Peyer's patch (tissue), 4 donors: ENCODE results near the gene LRRC38. TPM values are rescaled to one million over a fixed set of nuclear protein-coding genes. Genes with fewer than 3 reads are reported as not detected.

Experiments
- DNase-seq, 3 donors: peaks; one replicate each; pipeline ENCODE4 v3.0.0-alpha.2; 2017 to 2019
- H3K27ac ChIP-seq, 4 donors: fragments of 200-600 bp; sonication (generic); one replicate each; pipeline ENCODE4 v1.5.1; 2016 to 2019
- H3K27me3 ChIP-seq, 2 donors: fragments of 200-600 bp; sonication (generic); one replicate each; pipeline ENCODE4 v1.5.1; 2019
- H3K36me3 ChIP-seq, 3 donors: fragments of 200-600 bp; sonication (generic); one replicate each; pipeline ENCODE4 v1.5.1; 2016 to 2019
- H3K4me1 ChIP-seq, 4 donors: fragments of 200-600 bp; sonication (generic); one replicate each; pipeline ENCODE4 v1.5.1; 2016 to 2019
- H3K4me3 ChIP-seq, 4 donors: fragments of 200-600 bp; sonication (generic); 1 replicate in 3 of 4; 2 replicates in 1 of 4; pipeline ENCODE4 v1.5.1; 2016 to 2019; ENCODE audit warnings: mild to moderate bottlenecking in 1 of 4
- H3K9me3 ChIP-seq, 4 donors: fragments of 200-600 bp; sonication (generic); one replicate each; pipeline ENCODE4 v1.5.1; 2016 to 2019; ENCODE audit warnings: mild to moderate bottlenecking in 1 of 4
- POLR2A ChIP-seq, 2 donors: fragments of 450-650 bp; IDR thresholded peaks; one replicate each; pipeline ENCODE4 v1.5.1; 2017; ENCODE audit warnings: antibody characterized with exemption in 2 of 2, mild to moderate bottlenecking in 2 of 2, moderate library complexity in 2 of 2
- total RNA-seq, 4 donors: library from RNA; depleted of rRNA; stranded (reverse); fragments of >200 nt; gene quantifications; one replicate each; pipeline ENCODE4 v1.1.0, GENCODE V29; 2016
- TF ChIP-seq, protein P1 (sequence below), 6 experiments: fragments of 450-650 bp in 4 of 6; fragments of 200-600 bp in 2 of 6; sonication (generic) in 1 of 6; IDR thresholded peaks; one replicate each; pipeline ENCODE4 v1.5.1; 2017 to 2019; ENCODE audit warnings: antibody characterized with exemption in 6 of 6, mild to moderate bottlenecking in 3 of 6, moderate library complexity in 1 of 6

LRRC38 gene
- total RNA-seq, 4 donors from 2014 or later: not detected

- Histone ChIP-seq H3K4me3 (no peak overlapping the region), H3K27ac (no peak overlapping the region), H3K9me3 (no peaks in the 10 kb centered on the region), H3K36me3 (no peaks in the 10 kb centered on the region), H3K27me3 (peaks cover 0 to 8% of the 10 kb centered on the region in 2 donors), H3K4me1 (peaks cover 0 to 3% (median 0%) of the 10 kb centered on the region in 4 donors)
- no peak for TF ChIP-seq POLR2A (IDR thresholded peaks at IDR 0.05)
- TF ChIP-seq, protein P1, sequence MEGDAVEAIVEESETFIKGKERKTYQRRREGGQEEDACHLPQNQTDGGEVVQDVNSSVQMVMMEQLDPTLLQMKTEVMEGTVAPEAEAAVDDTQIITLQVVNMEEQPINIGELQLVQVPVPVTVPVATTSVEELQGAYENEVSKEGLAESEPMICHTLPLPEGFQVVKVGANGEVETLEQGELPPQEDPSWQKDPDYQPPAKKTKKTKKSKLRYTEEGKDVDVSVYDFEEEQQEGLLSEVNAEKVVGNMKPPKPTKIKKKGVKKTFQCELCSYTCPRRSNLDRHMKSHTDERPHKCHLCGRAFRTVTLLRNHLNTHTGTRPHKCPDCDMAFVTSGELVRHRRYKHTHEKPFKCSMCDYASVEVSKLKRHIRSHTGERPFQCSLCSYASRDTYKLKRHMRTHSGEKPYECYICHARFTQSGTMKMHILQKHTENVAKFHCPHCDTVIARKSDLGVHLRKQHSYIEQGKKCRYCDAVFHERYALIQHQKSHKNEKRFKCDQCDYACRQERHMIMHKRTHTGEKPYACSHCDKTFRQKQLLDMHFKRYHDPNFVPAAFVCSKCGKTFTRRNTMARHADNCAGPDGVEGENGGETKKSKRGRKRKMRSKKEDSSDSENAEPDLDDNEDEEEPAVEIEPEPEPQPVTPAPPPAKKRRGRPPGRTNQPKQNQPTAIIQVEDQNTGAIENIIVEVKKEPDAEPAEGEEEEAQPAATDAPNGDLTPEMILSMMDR (IDR thresholded peaks at IDR 0.05): no peak
- no peak for DNase-seq
Measured at GRCh38 chr1:13510499-13510898, 3.3 kb downstream of the LRRC38 start.

DNA sequence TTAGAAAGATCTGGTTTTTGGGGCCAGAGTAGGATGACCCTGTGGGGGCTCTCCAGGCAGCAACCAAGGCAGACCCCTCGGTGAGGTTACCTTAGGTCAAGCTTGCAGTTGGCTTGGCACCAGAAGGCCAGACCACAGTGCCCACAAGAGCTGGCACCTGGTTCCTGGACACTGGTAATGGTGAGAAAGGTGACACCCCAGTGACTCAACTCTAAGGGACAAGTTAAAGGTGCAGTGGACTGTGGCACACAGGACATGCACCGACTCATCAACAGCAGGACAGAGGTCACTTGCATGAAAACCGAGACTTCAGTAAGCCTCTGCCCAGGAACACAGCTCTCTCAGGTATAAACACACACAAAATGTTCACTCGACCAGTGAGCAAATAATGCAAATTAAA, 6.7 kb downstream of the LRRC38 start:
- no peak for DNase-seq
- no peak overlapping the region for H3K4me3 ChIP-seq
- H3K27ac ChIP-seq: no peak overlapping the region
- no peaks in the 10 kb centered on the region for H3K4me1 ChIP-seq
- H3K27me3 ChIP-seq: no peaks in the 10 kb centered on the region
- H3K9me3 ChIP-seq: no peaks in the 10 kb centered on the region
- H3K36me3 ChIP-seq: no peaks in the 10 kb centered on the region
- no peak for TF ChIP-seq POLR2A (IDR thresholded peaks at IDR 0.05)
- TF ChIP-seq, protein P1 (IDR thresholded peaks at IDR 0.05): no peak

- Histone ChIP-seq H3K27ac (no peak overlapping the region), H3K4me1 (no peaks in the 10 kb centered on the region), H3K27me3 (no peaks in the 10 kb centered on the region), H3K36me3 (no peaks in the 10 kb centered on the region), H3K4me3 (no peak overlapping the region), H3K9me3 (no peaks in the 10 kb centered on the region)
- DNase-seq: no peak
- TF ChIP-seq, protein P1 (IDR thresholded peaks at IDR 0.05): no peak
- TF ChIP-seq POLR2A (IDR thresholded peaks at IDR 0.05): no peak
Measured at GRCh38 chr1:13505020-13505419, 8.8 kb downstream of the LRRC38 start.

DNA sequence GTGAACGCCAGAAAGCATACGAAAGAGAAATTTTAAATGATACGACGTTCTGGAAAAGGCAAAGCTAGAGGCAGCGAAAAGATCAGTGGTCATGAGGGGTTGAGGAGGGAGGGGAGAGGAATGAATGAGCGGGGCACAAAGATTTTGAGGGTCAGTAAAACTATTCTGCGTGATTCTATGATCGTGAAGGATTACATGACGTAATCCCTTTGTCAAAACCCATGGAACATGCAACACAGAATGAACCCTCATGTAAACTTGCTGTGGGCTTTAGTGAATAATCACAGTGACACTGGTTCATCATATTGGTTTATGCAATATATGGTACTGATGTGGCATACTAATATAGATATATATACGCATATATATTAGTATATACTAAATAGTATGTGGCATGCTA, 13.0 kb downstream of the LRRC38 start:
- Histone ChIP-seq H3K9me3 (no peaks in the 10 kb centered on the region), H3K27me3 (no peaks in the 10 kb centered on the region), H3K36me3 (no peaks in the 10 kb centered on the region), H3K4me1 (no peaks in the 10 kb centered on the region), H3K4me3 (no peak overlapping the region), H3K27ac (no peak overlapping the region)
- no peak for TF ChIP-seq POLR2A (IDR thresholded peaks at IDR 0.05)
- TF ChIP-seq, protein P1 (IDR thresholded peaks at IDR 0.05): no peak
- no peak for DNase-seq

DNA sequence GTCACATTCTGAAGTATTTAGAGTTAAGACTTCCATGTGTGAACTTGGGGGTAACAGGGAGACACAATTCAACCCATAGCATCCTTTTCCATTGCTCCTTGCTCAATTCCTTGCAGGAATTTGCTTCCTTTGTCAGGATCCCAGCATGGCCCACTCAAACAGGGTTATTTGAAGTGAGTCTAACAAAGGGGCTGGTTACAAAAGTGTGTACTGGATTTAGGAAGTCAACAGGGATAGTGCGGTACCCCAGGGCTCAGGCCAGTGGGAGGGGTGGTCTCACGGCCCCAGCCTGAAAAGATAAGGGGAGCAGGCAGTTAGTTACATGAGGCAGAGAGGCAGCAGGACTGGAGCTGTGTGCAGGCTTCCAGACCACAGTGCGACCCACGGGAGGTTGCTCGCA, 14.4 kb downstream of the LRRC38 start:
- Histone ChIP-seq H3K4me3 (no peak overlapping the region), H3K27ac (no peak overlapping the region), H3K4me1 (no peaks in the 10 kb centered on the region), H3K36me3 (no peaks in the 10 kb centered on the region), H3K27me3 (no peaks in the 10 kb centered on the region), H3K9me3 (no peaks in the 10 kb centered on the region)
- TF ChIP-seq POLR2A (IDR thresholded peaks at IDR 0.05): no peak
- TF ChIP-seq, protein P1 (IDR thresholded peaks at IDR 0.05): no peak
- no peak for DNase-seq

- no peaks in the 10 kb centered on the region for H3K9me3 ChIP-seq
- H3K36me3 ChIP-seq: no peaks in the 10 kb centered on the region
- no peaks in the 10 kb centered on the region for H3K4me1 ChIP-seq
- DNase-seq: no peak
- H3K27me3 ChIP-seq: no peaks in the 10 kb centered on the region
- no peak overlapping the region for H3K4me3 ChIP-seq
- H3K27ac ChIP-seq: no peak overlapping the region
- TF ChIP-seq, protein P1 (IDR thresholded peaks at IDR 0.05): no peak
- no peak for TF ChIP-seq POLR2A (IDR thresholded peaks at IDR 0.05)
Measured at GRCh38 chr1:13498553-13498952, 15.2 kb downstream of the LRRC38 start.
